Vagina (tissue), 2 donors: ENCODE results near the gene ACACA.

Source experiments
- CTCF ChIP-seq, 3 experiments: fragments of 450-650 bp in 2 of 3; fragments of 200-600 bp in 1 of 3; sonication (generic) in 1 of 3; IDR thresholded peaks; one replicate each; pipeline ENCODE4 v1.5.1; 2017 to 2019; ENCODE audit warnings: antibody characterized with exemption in 3 of 3, mild to moderate bottlenecking in 2 of 3, moderate library complexity in 2 of 3
- POLR2AphosphoS5 ChIP-seq, 2 donors: sonication (generic); formaldehyde crosslinking; IDR thresholded peaks; one replicate each; pipeline ENCODE4 v1.9.0; 2017; ENCODE audit warnings: antibody characterized with exemption in 2 of 2, mild to moderate bottlenecking in 2 of 2, low read depth in 1 of 2; ENCODE audit not compliant: insufficient read depth in 1 of 2

- no peak for TF ChIP-seq CTCF (IDR thresholded peaks at IDR 0.05)
- TF ChIP-seq POLR2AphosphoS5 (IDR thresholded peaks at IDR 0.05; ENCODE audit: insufficient read depth in 1 of 2, low read depth in 1 of 2): no peak
Measured at GRCh38 chr17:37230633-37231032, 176.0 kb downstream of the ACACA start.
